GM19035 (cell line): ENCODE measurements around the gene GNAQ.
"Not testable (repeated sequence)": the region's sequence is repeated elsewhere in the genome, so short reads cannot be mapped to it uniquely, and the experiment has no call there.

Source experiments
- ATAC-seq: cut with Tn5 transposase; IDR thresholded peaks from one replicate; pipeline ENCODE4 v1.9.1; 2021; ENCODE audit not compliant: unreplicated experiment

GNAQ gene

GRCh38 chr9:77710316-77710715, 321.3 kb downstream of the GNAQ start:
- ATAC-seq: no peak

GRCh38 chr9:77708064-77708815, 323.4 kb downstream of the GNAQ start:
- ATAC-seq: no peak

GRCh38 chr9:77707383-77708063, 324.1 kb downstream of the GNAQ start:
- ATAC-seq: no peak

- ATAC-seq: no peak
These were observed 326.0 kb downstream of the GNAQ start for GRCh38 chr9:77705636-77706035.

- not testable (repeated sequence) for ATAC-seq
These were observed 328.9 kb downstream of the GNAQ start for GRCh38 chr9:77702521-77703390.

GRCh38 chr9:77697238-77697984, 334.2 kb downstream of the GNAQ start:
- no peak for ATAC-seq

GRCh38 chr9:77690723-77691122, 340.9 kb downstream of the GNAQ start:
- ATAC-seq: not testable (repeated sequence)

- ATAC-seq: not testable (repeated sequence)
These were observed 341.5 kb downstream of the GNAQ start for GRCh38 chr9:77690119-77690518.

GRCh38 chr9:77687737-77688136, 343.9 kb downstream of the GNAQ start:
- not testable (repeated sequence) for ATAC-seq

- ATAC-seq: no peak
These were observed 351.0 kb downstream of the GNAQ start for GRCh38 chr9:77680581-77680980.

GRCh38 chr9:77679661-77680368, 351.8 kb downstream of the GNAQ start:
- no peak for ATAC-seq

- ATAC-seq: no peak
These were observed 352.5 kb downstream of the GNAQ start for GRCh38 chr9:77679088-77679487.

- ATAC-seq: no peak
These were observed 353.6 kb downstream of the GNAQ start for GRCh38 chr9:77677957-77678535.

GRCh38 chr9:77677397-77677796, 354.2 kb downstream of the GNAQ start:
- no peak for ATAC-seq

- no peak for ATAC-seq
These were observed 357.4 kb downstream of the GNAQ start for GRCh38 chr9:77673941-77674791.

GRCh38 chr9:77672183-77672582, 359.4 kb downstream of the GNAQ start:
- no peak for ATAC-seq

GRCh38 chr9:77667151-77667550, 364.5 kb downstream of the GNAQ start:
- ATAC-seq: no peak
